Measurements from ENCODE around the gene AMBRA1.

- TF ChIP-seq POLR2A (IDR thresholded peaks at IDR 0.05) (no peak), CTCF (IDR thresholded peaks at IDR 0.05) (no peak)
Measured at GRCh38 chr11:46472662-46472994, 121.2 kb downstream of the AMBRA1 start.

All from prostate gland (tissue), 2 donors.